ENCODE data around the gene DPEP1.
"Not testable (repeated sequence)": the region's sequence is repeated elsewhere in the genome, so short reads cannot be mapped to it uniquely, and the experiment has no call there.

The DPEP1 gene

GRCh38 chr16:89653656-89654295 lies 40.3 kb downstream of the DPEP1 start:
- no peak for DNase-seq (ENCODE audit: low spot score)

GRCh38 chr16:89655062-89655643 lies 41.7 kb downstream of the DPEP1 start:
- DNase-seq (ENCODE audit: low spot score), result no peak

- DNase-seq (ENCODE audit: low spot score), result no peak
These were observed 43.1 kb downstream of the DPEP1 start for GRCh38 chr16:89656435-89657121.

GRCh38 chr16:89657442-89658220 lies 44.2 kb downstream of the DPEP1 start, which contains the start of the genes CHMP1A and SPATA33:
CHMP1A (minus strand) TSS chr16:89657708; CDS start chr16:89657588, 120 bp downstream.
SPATA33 (plus strand) TSS chr16:89657836; CDS start chr16:89657912, 76 bp downstream.
- DNase-seq (ENCODE audit: low spot score), result peak; percentile 93

- DNase-seq (ENCODE audit: low spot score), result peak; percentile 21
These were observed 44.9 kb downstream of the DPEP1 start for GRCh38 chr16:89658221-89658879.

- DNase-seq (ENCODE audit: low spot score), result no peak
These were observed 46.7 kb downstream of the DPEP1 start for GRCh38 chr16:89660146-89660545.

- DNase-seq (ENCODE audit: low spot score), result no peak
These were observed 47.8 kb downstream of the DPEP1 start for GRCh38 chr16:89661215-89661614.

- DNase-seq (ENCODE audit: low spot score), result not testable (repeated sequence)
These were observed 50.8 kb downstream of the DPEP1 start for GRCh38 chr16:89664238-89664637.

GRCh38 chr16:89667000-89667399 lies 53.6 kb downstream of the DPEP1 start:
- peak; percentile 57 for DNase-seq (ENCODE audit: low spot score)

GRCh38 chr16:89667633-89668032 lies 54.2 kb downstream of the DPEP1 start:
- no peak for DNase-seq (ENCODE audit: low spot score)

GRCh38 chr16:89668790-89669158 lies 55.3 kb downstream of the DPEP1 start:
- no peak for DNase-seq (ENCODE audit: low spot score)

GRCh38 chr16:89669755-89670154 lies 56.3 kb downstream of the DPEP1 start:
- DNase-seq (ENCODE audit: low spot score), result no peak

GRCh38 chr16:89670496-89671431 lies 57.3 kb downstream of the DPEP1 start:
- no peak for DNase-seq (ENCODE audit: low spot score)

- DNase-seq (ENCODE audit: low spot score), result not testable (repeated sequence)
These were observed 58.1 kb downstream of the DPEP1 start for GRCh38 chr16:89671565-89671964.

GRCh38 chr16:89672177-89672941 lies 58.9 kb downstream of the DPEP1 start:
- no peak for DNase-seq (ENCODE audit: low spot score)

GRCh38 chr16:89678258-89678657 lies 64.8 kb downstream of the DPEP1 start:
- DNase-seq (ENCODE audit: low spot score), result no peak

GRCh38 chr16:89685916-89686315 lies 72.5 kb downstream of the DPEP1 start:
- no peak for DNase-seq (ENCODE audit: low spot score)

- DNase-seq (ENCODE audit: low spot score), result peak; percentile 93
These were observed 73.2 kb downstream of the DPEP1 start, which contains the start of gene CDK10 for GRCh38 chr16:89686520-89687091. CDK10 (plus strand) TSS chr16:89686689; CDS start chr16:89686711, 22 bp downstream.
